ENCODE results near the gene ROBO2.

Gene ROBO2

GRCh38 chr3:77122652-77123051 is 82.8 kb downstream of the ROBO2 start:
- no peak for DNase-seq

- DNase-seq = no peak
These were observed 86.1 kb downstream of the ROBO2 start for GRCh38 chr3:77125966-77126365.

GRCh38 chr3:77134769-77135168 is 94.9 kb downstream of the ROBO2 start:
- no peak for DNase-seq

- no peak for DNase-seq
These were observed 97.7 kb downstream of the ROBO2 start for GRCh38 chr3:77137559-77137958.

GRCh38 chr3:77139624-77140023 is 99.7 kb downstream of the ROBO2 start:
- no peak for DNase-seq

GRCh38 chr3:77141423-77141822 is 101.5 kb downstream of the ROBO2 start:
- no peak for DNase-seq

GRCh38 chr3:77142578-77142977 is 102.7 kb downstream of the ROBO2 start:
- DNase-seq = no peak

GRCh38 chr3:77146004-77146403 is 106.1 kb downstream of the ROBO2 start:
- DNase-seq = no peak

- DNase-seq = no peak
These were observed 108.1 kb downstream of the ROBO2 start for GRCh38 chr3:77147836-77148578.

GRCh38 chr3:77149382-77149781 is 109.5 kb downstream of the ROBO2 start:
- no peak for DNase-seq

GRCh38 chr3:77150028-77150427 is 110.1 kb downstream of the ROBO2 start:
- no peak for DNase-seq

- no peak for DNase-seq
These were observed 110.9 kb downstream of the ROBO2 start for GRCh38 chr3:77150759-77151158.

- DNase-seq = no peak
These were observed 119.1 kb downstream of the ROBO2 start for GRCh38 chr3:77158730-77159581.

GRCh38 chr3:77160931-77161497 is 121.1 kb downstream of the ROBO2 start:
- peak; percentile 65 for DNase-seq

- DNase-seq = no peak
These were observed 129.9 kb downstream of the ROBO2 start for GRCh38 chr3:77169823-77170222.

GRCh38 chr3:77171026-77171425 is 131.1 kb downstream of the ROBO2 start:
- DNase-seq = no peak

- DNase-seq = no peak
These were observed 139.9 kb downstream of the ROBO2 start for GRCh38 chr3:77179762-77180161.

- no peak for DNase-seq
These were observed 142.4 kb downstream of the ROBO2 start for GRCh38 chr3:77182341-77182740.

- no peak for DNase-seq
These were observed 146.4 kb downstream of the ROBO2 start for GRCh38 chr3:77186319-77186718.

GRCh38 chr3:77186728-77187127 is 146.8 kb downstream of the ROBO2 start:
- DNase-seq = no peak

- no peak for DNase-seq
These were observed 148.3 kb downstream of the ROBO2 start for GRCh38 chr3:77188210-77188609.

GRCh38 chr3:77189258-77189657 is 149.4 kb downstream of the ROBO2 start:
- DNase-seq = no peak

GRCh38 chr3:77189684-77190083 is 149.8 kb downstream of the ROBO2 start:
- no peak for DNase-seq

GRCh38 chr3:77190374-77190773 is 150.5 kb downstream of the ROBO2 start:
- DNase-seq = no peak

All from NCI-H1105 treated with DMSO at 0.1 percent for 48 hours (cell line).